NCI-H82 treated with DMSO at 0.1 percent for 48 hours (cell line): ENCODE data around the gene SNTG2.

Source experiments
- DNase-seq: peaks from one replicate; lab custom pipeline; 2025; ENCODE audit not compliant: unreplicated experiment; lab: John Stamatoyannopoulos, UW

SNTG2 gene

GRCh38 chr2:1137264-1137663 is 186.6 kb downstream of the SNTG2 start:
- DNase-seq: no peak

GRCh38 chr2:1137913-1138391 is 187.3 kb downstream of the SNTG2 start:
- no peak for DNase-seq

- DNase-seq: no peak
Observed at GRCh38 chr2:1140389-1141003, 189.8 kb downstream of the SNTG2 start.

GRCh38 chr2:1141079-1141478 is 190.4 kb downstream of the SNTG2 start:
- DNase-seq: no peak

GRCh38 chr2:1143129-1143528 is 192.5 kb downstream of the SNTG2 start:
- no peak for DNase-seq

DNA sequence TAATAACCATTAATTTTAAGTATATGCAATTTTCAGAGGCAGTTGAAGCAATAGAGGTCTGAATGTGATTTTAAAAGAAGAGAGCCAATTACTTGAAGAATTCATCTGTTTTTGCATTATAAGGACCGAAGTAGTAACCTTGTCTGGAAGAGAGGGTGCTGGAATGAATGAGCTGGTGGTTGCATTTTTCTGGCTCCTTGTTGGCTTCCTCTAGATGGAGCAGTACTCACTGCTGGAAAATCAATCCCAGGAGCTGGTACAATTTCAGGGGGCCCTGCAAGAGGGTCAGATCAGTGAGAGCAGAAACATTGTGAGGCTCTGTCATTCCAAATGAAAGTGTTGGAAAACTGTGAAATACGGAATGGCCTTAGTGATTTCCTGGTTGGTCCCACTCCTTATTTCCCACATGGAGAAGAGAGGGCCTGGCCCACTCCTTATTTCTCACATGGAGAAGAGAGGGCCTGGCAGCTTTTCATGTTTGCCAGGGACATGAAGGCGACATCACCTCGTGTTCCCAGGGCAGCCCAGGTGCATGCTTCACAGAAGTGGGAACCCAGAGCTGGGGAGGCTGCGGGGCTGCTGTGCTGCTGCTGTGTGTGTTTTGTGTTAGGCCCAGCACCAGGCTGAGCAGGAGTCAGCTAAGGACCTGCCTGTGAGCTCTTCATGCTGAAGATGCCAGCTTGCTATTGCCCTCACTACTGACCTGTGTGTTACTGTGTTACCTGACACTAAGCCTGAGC is 197.4 kb downstream of the SNTG2 start:
- DNase-seq: no peak

DNA sequence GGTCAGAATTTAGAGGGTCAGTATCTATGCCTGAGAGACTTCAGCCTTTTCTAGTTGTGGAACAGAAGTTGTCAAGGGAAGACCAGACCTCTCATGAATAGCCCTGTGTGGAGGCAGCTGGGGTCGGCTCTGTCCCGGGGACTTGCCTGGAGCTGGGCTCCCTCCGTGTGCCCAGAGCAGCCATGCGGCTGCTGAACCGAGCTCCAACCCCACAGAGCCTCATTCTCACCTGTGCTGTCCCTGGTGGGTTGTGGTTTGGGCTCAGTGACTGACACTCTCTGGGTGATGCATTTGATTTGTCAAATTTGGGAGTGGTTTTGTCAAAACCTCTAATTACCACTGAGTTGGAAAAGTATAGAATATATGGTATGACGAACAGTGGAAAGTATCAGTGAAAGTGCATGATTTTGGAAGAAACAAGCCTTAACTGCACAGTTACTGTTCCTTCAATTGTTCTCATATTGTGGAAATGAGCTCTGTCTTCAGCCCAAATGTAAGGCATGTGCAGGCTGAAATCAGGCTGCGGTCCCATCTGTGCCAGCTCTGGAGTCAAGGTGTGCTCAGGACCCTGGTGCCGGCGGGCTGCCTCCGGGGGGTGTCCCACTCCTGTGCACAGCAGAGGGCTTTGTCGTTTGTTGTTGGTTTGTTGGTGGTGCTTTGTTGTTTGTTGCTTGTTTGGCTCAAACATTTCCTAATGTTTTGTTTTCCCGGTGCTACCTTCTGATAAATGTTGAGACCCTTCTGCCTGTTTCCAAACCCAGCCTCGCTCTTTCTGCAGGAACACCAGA is 200.3 kb downstream of the SNTG2 start:
- DNase-seq: no peak

GRCh38 chr2:1152375-1152774 is 201.7 kb downstream of the SNTG2 start:
- no peak for DNase-seq

GRCh38 chr2:1153920-1154319 is 203.3 kb downstream of the SNTG2 start:
- DNase-seq: no peak

GRCh38 chr2:1154710-1155594 is 204.3 kb downstream of the SNTG2 start:
- no peak for DNase-seq

DNA sequence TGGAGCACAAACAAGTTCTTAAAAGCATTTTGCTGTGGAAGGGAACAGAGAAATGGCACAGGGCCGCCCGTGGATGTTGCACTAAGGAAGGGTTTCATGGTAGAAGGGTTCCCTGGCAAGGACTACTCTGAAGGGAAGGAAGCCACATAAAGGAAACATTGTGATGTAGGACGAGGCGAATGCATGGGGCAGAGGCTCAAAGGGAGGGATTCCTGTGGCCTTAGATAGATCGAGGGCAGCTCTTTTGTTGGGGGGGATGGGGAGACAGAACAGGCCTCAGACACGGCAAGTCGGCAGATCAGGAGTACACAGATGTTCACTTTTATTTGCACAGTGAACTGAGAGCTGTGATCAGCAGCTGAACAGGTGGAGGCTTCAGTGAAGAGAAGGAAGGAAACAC is 205.4 kb downstream of the SNTG2 start:
- DNase-seq: no peak

DNA sequence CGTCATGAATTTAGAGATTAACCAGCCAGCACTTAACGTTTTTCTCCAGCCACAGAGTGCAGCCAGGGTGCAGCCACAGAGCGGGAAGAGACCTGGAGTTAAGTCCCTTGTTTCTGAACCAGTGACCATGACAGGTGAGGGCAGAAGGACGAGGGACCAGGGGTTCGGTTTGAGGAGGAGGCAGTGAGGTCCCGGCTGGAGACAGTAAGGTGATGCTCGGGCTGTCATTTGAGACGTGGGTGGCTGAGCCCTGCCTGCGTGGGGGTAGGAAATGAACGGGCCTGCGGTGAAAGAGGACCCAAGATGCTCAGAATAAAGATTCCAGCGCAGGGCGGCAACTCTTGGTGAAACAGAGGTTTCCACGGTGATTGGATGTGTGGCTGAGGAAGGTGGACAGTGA is 205.9 kb downstream of the SNTG2 start:
- no peak for DNase-seq

GRCh38 chr2:1157107-1157506 is 206.5 kb downstream of the SNTG2 start:
- DNase-seq: no peak

DNA sequence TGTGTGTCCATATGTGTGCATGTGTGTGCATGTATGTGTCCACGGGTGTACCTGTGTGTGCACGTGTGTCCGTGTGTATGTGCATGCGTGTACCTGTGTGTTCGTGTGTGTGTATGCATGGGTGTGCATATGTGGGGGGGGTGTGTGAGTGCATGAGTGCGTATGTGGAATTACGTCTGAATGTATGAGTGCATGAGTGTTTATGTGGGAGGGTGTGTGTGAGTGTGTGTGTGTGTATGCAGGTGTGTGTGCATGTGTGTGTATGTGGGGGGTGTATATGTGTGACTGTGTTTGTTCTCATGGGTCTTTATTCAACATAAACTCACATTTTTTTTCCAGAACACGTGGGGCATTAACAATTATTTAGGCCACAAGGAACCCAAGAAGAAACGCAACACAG is 208.4 kb downstream of the SNTG2 start:
- DNase-seq: no peak

GRCh38 chr2:1162246-1162645 is 211.6 kb downstream of the SNTG2 start:
- DNase-seq: no peak

- no peak for DNase-seq
Observed at GRCh38 chr2:1162768-1163584, 212.3 kb downstream of the SNTG2 start.

DNA sequence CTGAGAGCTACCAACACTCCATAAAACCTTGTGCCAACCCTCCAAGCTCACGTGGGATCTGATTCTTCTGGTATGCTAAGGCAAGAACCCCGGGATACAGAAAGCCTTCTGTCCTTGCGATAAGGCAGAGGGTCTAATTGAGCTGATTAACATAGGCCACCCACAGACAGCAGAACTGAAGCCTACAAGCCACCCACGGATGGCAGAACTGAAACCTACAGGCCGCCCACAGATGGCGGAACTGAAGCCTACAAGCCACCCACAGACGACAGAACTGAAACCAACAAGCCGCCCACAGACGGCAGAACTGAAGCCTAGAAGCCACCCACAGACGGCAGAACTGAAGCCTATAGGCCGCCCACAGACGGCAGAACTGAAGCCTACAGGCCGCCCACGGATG is 216.3 kb downstream of the SNTG2 start:
- DNase-seq: no peak

GRCh38 chr2:1168846-1169245 is 218.2 kb downstream of the SNTG2 start:
- no peak for DNase-seq

GRCh38 chr2:1169291-1169949 is 218.8 kb downstream of the SNTG2 start:
- DNase-seq: no peak

GRCh38 chr2:1170241-1170640 is 219.6 kb downstream of the SNTG2 start:
- no peak for DNase-seq
